OCI-LY3 (cell line): Measurements from ENCODE around the gene FRMD4A.

Experiments used
- H2AFZ ChIP-seq: fragments of 200-600, 300-600 bp; shearing (Covaris generic); 2 replicates; pipeline ENCODE4 v1.6.0; 2014; ENCODE audit warnings: antibody characterized with exemption, low read depth, low read length
- H3K27ac ChIP-seq: fragments of 200-600, 300-600 bp; sonication (generic); 2 replicates; pipeline ENCODE4 v1.5.1; 2014; ENCODE audit warnings: mild to moderate bottlenecking, low read length, moderate library complexity, mixed read lengths
- H3K27me3 ChIP-seq: fragments of 200-600, 300-600 bp; sonication (generic); 2 replicates; pipeline ENCODE4 v1.6.1; 2014; ENCODE audit warnings: low read depth, low read length, mixed read lengths
- H3K36me3 ChIP-seq: fragments of 200-600, 300-600 bp; sonication (generic); replicated peaks from 2 replicates; pipeline ENCODE3; 2014; ENCODE audit warnings: low read depth, low read length, mixed read lengths
- H3K4me1 ChIP-seq: fragments of 300-600, 200-600 bp; sonication (generic); 2 replicates; pipeline ENCODE4 v1.6.1; 2014; ENCODE audit warnings: low read length, mixed read lengths
- H3K4me2 ChIP-seq: fragments of 200-600, 300-600 bp; sonication (generic); 2 replicates; pipeline ENCODE4 v1.6.1; 2014; ENCODE audit warnings: low read length, mixed read lengths
- H3K4me3 ChIP-seq: fragments of 300-600, 200-600 bp; sonication (generic); 2 replicates; pipeline ENCODE4 v1.5.1; 2014; ENCODE audit warnings: antibody characterized with exemption, mild to moderate bottlenecking, low read length, moderate library complexity
- H3K79me2 ChIP-seq: fragments of 300-600, 200-600 bp; shearing (Covaris generic); 2 replicates; pipeline ENCODE4 v1.6.1; 2014; ENCODE audit warnings: mild to moderate bottlenecking, low read length, mixed read lengths
- H3K9ac ChIP-seq: fragments of 300-600, 200-600 bp; shearing (Covaris generic); 2 replicates; pipeline ENCODE4 v1.6.0; 2014; ENCODE audit warnings: mild to moderate bottlenecking, low read length, moderate library complexity
- H3K9me3 ChIP-seq: fragments of 200-600, 300-600 bp; shearing (Covaris generic); 2 replicates; pipeline ENCODE4 v1.6.1; 2014; ENCODE audit warnings: low read length, mixed read lengths; ENCODE audit not compliant: insufficient read depth
- H4K20me1 ChIP-seq: fragments of 200-600, 300-600 bp; sonication (generic); 2 replicates; pipeline ENCODE4 v1.6.1; 2016; ENCODE audit warnings: low read length, mixed read lengths; ENCODE audit not compliant: insufficient read depth
- EZH2phosphoT487 ChIP-seq: fragments of 200-600 bp; shearing (Covaris generic); IDR thresholded peaks from 2 replicates; pipeline ENCODE4 v1.6.1; 2018; ENCODE audit warnings: antibody characterized with exemption, mixed run types, low read depth
- TF ChIP-seq, protein P1 (sequence below): fragments of 200-600, 300-600 bp; sonication (generic); IDR thresholded peaks from 2 replicates; pipeline ENCODE4 v1.5.1; 2014; ENCODE audit warnings: antibody characterized with exemption, low read length, low read depth

Gene FRMD4A

GRCh38 chr10:14056610-14057332 is 274.0 kb downstream of the FRMD4A start:
- Histone ChIP-seq H4K20me1 (no peaks in the 10 kb centered on the region), H3K4me2 (no peak overlapping the region), H3K4me3 (no peak overlapping the region), H3K27me3 (peaks cover 7% of the 10 kb centered on the region), H2AFZ (no peak overlapping the region), H3K36me3 (no peaks in the 10 kb centered on the region), H3K9ac (no peak overlapping the region), H3K27ac (no peak overlapping the region), H3K79me2 (no peaks in the 10 kb centered on the region), H3K9me3 (no peaks in the 10 kb centered on the region), H3K4me1 (no peaks in the 10 kb centered on the region)
- no peak for TF ChIP-seq EZH2phosphoT487
- TF ChIP-seq, protein P1, sequence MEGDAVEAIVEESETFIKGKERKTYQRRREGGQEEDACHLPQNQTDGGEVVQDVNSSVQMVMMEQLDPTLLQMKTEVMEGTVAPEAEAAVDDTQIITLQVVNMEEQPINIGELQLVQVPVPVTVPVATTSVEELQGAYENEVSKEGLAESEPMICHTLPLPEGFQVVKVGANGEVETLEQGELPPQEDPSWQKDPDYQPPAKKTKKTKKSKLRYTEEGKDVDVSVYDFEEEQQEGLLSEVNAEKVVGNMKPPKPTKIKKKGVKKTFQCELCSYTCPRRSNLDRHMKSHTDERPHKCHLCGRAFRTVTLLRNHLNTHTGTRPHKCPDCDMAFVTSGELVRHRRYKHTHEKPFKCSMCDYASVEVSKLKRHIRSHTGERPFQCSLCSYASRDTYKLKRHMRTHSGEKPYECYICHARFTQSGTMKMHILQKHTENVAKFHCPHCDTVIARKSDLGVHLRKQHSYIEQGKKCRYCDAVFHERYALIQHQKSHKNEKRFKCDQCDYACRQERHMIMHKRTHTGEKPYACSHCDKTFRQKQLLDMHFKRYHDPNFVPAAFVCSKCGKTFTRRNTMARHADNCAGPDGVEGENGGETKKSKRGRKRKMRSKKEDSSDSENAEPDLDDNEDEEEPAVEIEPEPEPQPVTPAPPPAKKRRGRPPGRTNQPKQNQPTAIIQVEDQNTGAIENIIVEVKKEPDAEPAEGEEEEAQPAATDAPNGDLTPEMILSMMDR, result no peak

GRCh38 chr10:14052931-14053330 is 277.8 kb downstream of the FRMD4A start:
- no peak overlapping the region for H3K27ac ChIP-seq
- H3K9ac ChIP-seq, result no peak overlapping the region
- H2AFZ ChIP-seq, result no peak overlapping the region
- H3K79me2 ChIP-seq, result no peaks in the 10 kb centered on the region
- H3K36me3 ChIP-seq, result no peaks in the 10 kb centered on the region
- H3K9me3 ChIP-seq, result no peaks in the 10 kb centered on the region
- H3K4me1 ChIP-seq, result no peaks in the 10 kb centered on the region
- no peak overlapping the region for H3K4me2 ChIP-seq
- H3K27me3 ChIP-seq, result no peaks in the 10 kb centered on the region
- no peaks in the 10 kb centered on the region for H4K20me1 ChIP-seq
- no peak for TF ChIP-seq EZH2phosphoT487
- TF ChIP-seq, protein P1, result no peak
- H3K4me3 ChIP-seq, result no peak overlapping the region

DNA sequence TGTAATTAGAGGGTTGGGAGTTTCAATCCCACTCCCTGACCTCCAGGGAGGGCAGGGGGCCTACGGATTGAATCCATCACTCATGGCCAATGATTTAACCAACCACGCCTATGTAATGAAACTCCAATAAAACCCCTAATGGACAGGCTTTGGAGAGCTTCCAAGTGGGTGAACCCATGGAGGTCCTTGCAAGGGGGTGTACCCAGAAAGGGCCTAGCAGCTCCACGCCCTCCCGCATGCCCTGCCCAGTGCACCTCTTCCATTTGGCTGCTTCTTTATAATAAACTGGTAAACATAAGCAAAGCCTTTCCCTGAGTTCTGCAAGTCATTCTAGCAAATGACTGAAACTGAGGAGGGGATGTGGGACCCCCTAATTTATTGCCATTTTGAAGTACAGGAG is 280.1 kb downstream of the FRMD4A start:
- TF ChIP-seq, protein P1, result no peak
- TF ChIP-seq EZH2phosphoT487, result no peak
- H3K9ac ChIP-seq, result no peak overlapping the region
- no peak overlapping the region for H2AFZ ChIP-seq
- H3K79me2 ChIP-seq, result no peaks in the 10 kb centered on the region
- H4K20me1 ChIP-seq, result no peaks in the 10 kb centered on the region
- no peak overlapping the region for H3K4me2 ChIP-seq
- H3K36me3 ChIP-seq, result no peaks in the 10 kb centered on the region
- H3K27ac ChIP-seq, result no peak overlapping the region
- no peak overlapping the region for H3K4me3 ChIP-seq
- no peaks in the 10 kb centered on the region for H3K27me3 ChIP-seq
- H3K4me1 ChIP-seq, result no peaks in the 10 kb centered on the region
- no peaks in the 10 kb centered on the region for H3K9me3 ChIP-seq

DNA sequence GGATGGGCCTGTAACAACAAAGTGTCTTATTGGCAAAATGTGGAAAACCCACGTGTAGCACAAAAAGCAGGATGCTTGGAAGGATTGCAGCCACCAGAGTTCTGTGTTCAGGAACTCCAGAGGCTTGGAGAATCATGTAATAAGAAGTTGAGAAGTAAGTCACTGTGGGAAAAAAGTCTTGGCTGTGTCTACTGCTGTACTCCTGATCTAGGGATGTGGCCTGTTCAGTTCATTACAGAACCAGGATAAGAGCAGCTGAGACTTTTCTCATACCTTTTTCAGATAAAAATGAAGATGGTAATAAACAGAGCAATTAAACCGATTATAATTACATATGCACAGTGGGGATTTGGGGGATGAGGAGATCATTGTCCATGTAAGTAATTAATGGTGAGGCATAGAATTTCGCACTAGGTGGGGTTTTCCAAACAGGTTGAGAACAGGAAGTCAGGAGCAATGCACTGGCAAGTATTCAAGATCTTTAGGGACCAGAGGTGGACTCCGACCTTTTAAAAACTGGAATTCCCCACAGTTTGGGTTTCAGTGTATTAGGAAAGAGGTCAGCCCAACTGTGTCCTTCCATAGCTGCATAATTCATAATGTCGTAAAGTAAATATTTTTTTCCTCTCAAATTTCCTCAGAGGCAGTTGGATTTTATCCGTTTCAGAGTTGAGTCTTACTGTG is 281.7 kb downstream of the FRMD4A start:
- H3K27me3 ChIP-seq, result no peaks in the 10 kb centered on the region
- no peak overlapping the region for H3K27ac ChIP-seq
- no peaks in the 10 kb centered on the region for H3K4me1 ChIP-seq
- no peak overlapping the region for H3K4me2 ChIP-seq
- no peak for TF ChIP-seq EZH2phosphoT487
- TF ChIP-seq, protein P1, result no peak
- H3K9ac ChIP-seq, result no peak overlapping the region
- no peaks in the 10 kb centered on the region for H3K9me3 ChIP-seq
- H3K79me2 ChIP-seq, result no peaks in the 10 kb centered on the region
- no peaks in the 10 kb centered on the region for H3K36me3 ChIP-seq
- no peak overlapping the region for H3K4me3 ChIP-seq
- H2AFZ ChIP-seq, result no peak overlapping the region
- H4K20me1 ChIP-seq, result no peaks in the 10 kb centered on the region
